LNCAP (cell line): ENCODE data around the gene CEP164.

Source experiments
- TF ChIP-seq, protein P1 (sequence below): fragments of 450-650 bp; IDR thresholded peaks from 2 replicates; pipeline ENCODE4 v1.5.1; 2017; ENCODE audit warnings: mild to moderate bottlenecking

CEP164 gene

DNA sequence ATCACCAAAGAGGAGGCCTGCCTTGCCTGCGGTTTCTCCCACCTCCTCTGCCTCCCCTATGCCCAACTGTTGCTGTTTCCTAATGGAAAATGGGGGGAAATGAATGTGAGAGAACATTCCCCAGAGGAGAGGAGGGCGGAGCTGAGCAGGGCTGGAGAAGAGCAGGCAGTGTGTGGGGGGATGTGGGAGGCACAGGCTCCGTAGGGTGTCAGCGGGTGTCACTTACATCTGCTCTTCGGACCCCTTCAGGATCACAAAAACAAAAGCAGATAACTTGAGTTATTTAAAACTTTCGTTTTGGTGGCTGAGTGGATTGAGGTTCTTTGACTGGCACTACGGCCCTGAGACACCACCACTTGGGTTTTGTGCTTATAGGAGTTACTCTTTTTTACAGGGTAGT lies 93.8 kb downstream of the CEP164 start:
- TF ChIP-seq, protein P1, sequence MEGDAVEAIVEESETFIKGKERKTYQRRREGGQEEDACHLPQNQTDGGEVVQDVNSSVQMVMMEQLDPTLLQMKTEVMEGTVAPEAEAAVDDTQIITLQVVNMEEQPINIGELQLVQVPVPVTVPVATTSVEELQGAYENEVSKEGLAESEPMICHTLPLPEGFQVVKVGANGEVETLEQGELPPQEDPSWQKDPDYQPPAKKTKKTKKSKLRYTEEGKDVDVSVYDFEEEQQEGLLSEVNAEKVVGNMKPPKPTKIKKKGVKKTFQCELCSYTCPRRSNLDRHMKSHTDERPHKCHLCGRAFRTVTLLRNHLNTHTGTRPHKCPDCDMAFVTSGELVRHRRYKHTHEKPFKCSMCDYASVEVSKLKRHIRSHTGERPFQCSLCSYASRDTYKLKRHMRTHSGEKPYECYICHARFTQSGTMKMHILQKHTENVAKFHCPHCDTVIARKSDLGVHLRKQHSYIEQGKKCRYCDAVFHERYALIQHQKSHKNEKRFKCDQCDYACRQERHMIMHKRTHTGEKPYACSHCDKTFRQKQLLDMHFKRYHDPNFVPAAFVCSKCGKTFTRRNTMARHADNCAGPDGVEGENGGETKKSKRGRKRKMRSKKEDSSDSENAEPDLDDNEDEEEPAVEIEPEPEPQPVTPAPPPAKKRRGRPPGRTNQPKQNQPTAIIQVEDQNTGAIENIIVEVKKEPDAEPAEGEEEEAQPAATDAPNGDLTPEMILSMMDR = no peak

DNA sequence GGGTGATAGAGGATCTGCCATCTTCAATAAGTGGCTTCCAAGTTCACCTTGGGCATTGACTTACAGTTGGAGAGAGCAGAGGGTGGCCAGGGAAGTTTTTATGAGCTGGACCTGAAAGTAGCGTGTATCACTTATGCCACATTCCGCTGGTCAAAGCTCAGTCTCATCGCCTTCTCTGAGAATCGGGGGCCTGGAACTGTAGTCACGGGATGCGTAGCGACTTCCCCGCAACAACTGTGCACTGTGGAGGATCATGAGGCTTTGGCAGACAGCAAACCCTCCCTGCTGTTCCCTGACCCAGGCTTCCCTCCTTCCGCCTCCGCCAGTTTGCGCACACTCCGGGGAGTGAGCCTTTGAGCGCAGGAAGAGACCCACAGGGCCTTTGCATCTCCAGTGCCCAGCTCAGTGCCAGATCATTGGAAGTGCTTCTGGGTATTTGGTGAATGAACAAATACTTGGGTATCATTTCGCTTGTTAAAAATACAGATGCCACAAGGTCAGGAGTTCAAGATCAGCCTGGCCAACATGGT lies 95.5 kb downstream of the CEP164 start:
- TF ChIP-seq, protein P1 = no peak

DNA sequence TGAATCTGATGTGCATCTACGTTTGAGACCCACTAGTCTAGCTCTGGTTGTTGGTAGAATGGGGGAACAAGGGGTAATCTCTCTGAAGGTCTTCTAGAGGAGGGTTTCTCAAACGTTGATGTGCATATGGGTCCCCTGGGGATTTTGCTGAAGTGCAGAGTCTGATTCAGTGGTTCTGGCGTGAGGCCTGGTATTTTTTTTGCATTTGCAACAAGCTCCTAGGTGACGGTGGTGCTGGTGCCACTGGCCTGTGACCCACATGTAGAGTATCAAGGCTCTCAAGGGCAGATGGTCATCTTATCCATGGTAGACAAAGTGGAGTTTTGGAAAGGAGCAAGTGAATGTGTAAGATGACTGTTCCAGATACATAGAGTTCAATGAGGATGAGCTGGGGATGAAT lies 97.1 kb downstream of the CEP164 start:
- TF ChIP-seq, protein P1 = no peak

DNA sequence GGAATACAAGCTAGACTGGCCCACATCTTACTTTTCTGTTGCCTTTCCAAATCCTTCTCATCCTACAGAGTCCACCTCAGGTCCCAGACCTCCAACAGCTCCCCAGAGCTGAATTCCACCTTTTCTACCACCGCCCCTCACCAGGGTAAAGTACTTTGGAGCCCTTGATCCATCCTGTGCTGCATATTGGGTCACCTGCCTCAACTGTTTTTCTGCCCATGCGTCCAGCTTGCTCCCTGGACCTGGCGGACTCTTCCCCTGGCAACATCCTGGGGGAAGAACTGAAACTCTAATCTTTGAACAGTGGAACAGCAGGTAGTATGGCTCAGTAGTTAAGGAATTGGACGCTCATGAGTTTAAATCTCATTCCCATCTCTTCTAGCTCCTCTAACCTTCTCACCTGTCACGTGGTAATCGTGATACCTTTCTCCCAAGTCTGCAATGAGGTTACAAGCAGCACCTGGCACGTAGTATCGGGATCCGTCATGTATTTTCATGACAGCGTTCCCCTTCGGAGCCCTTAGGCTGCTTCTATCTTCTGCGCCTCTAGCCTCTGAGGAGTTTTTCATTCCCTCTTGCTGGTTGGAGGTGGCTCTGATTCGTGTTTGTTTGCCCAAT lies 98.1 kb downstream of the CEP164 start:
- TF ChIP-seq, protein P1 = no peak

DNA sequence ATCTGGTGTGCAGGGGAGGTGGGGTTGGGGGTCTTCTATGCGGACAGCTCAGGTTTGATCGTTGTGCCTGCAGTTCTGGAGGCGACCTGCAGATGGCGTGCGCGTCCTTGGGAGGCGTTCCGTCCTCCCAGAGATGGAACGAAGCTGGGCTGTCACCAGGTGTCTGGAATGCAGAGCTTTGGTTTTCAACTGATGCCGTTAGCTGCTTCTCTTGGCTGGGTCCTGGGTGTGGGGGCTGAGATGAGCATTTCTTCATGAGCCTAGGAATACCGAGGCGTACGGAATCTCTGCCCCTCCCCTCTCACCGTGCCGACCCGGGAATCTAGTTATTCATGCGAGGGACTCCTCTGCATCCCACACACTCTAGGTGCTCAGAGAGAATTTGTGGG lies 98.6 kb downstream of the CEP164 start:
- TF ChIP-seq, protein P1 = peak; percentile 99

DNA sequence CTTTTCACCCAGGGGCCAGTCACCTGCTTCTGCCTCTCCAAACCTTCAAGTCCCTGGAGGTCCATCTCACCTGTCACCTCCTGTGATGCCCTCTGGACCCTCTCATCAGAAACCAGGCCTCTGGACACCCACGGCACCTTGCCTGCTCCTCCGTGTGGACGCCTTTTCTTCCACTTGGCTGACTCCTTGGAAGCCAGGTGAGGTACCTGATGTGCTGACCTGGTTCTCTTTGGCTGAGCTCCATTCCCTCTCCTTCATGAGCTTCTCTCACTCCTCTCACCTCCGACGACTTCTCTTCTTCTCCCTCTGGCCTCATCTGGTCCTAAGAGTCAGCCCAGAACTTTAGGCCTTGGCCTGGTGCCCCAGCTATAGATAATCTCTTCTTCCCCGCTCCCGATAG lies 99.3 kb downstream of the CEP164 start:
- TF ChIP-seq, protein P1 = no peak

DNA sequence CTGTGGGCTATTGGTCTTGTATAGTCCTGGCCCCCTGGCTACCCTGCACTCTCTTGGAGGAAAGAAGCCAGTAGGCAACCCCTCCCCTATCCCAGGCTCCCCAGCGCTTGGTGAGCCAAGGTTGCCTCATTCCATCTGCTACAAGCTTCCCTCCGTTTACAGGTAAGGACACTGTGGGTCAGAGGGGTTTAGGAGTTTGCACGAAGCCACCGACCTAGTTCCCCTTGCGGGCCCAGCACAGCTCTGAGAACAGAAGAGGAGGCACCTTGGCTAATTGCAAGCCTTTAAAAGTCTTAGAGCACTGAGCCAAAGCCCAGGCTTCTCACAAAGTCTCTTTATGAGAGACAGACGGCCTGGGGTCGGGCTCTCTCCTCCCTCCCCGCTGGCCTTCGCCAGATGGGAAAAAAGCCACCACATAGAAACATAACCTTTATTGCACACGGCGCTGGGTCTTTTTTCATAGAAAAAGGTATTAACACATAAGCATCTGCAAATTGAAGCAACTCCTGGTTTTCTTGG lies 99.8 kb downstream of the CEP164 start:
- TF ChIP-seq, protein P1 = no peak
